Measurements from ENCODE around the gene RNF186.

DNA sequence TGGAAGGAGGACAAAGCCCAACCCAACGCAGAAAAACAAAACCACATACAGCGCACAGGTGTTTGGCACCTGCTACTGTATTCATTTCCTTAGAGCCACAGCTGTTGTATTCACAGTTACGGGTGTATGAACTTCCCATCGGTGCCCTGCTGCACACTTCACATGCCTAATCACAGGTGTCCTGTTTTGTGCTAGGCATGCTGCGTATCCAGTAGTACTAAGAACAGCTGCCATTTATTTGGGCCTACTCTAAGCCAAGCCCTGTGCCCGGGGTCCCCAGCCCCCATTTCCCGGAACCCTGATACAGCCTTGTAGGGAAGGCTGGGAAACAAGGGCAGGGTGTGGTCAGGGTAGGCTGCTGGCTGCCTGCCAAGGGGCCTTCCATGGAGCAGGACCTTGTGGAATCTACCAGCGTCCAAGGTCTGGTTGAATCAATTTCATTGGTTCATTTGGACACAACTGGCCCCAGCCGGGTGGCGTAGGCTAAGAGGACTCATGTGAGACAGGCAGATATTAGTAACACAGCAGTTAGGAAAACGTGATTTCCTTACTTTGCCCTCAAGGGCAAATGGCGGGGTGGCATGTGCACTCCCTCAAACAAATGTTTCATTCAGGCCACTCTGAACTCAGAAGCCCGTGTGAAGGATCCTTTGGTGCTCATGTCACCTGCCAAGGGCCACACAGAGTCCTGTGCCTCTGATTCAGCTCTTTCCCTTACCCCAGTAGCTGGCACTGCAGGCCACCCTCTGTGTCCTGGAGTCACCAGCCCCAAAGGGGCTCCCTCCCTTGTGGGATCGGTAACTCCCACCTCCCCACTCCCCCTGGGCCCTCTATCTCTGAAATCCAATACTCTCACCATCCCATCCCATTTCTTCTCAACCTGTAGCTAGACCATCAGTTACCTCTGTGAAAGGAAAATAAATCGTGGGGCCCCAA, 986 bp upstream of the RNF186 start:
- TF ChIP-seq POLR2A (IDR thresholded peaks at IDR 0.05) = no peak
- TF ChIP-seq, protein P1, sequence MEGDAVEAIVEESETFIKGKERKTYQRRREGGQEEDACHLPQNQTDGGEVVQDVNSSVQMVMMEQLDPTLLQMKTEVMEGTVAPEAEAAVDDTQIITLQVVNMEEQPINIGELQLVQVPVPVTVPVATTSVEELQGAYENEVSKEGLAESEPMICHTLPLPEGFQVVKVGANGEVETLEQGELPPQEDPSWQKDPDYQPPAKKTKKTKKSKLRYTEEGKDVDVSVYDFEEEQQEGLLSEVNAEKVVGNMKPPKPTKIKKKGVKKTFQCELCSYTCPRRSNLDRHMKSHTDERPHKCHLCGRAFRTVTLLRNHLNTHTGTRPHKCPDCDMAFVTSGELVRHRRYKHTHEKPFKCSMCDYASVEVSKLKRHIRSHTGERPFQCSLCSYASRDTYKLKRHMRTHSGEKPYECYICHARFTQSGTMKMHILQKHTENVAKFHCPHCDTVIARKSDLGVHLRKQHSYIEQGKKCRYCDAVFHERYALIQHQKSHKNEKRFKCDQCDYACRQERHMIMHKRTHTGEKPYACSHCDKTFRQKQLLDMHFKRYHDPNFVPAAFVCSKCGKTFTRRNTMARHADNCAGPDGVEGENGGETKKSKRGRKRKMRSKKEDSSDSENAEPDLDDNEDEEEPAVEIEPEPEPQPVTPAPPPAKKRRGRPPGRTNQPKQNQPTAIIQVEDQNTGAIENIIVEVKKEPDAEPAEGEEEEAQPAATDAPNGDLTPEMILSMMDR (IDR thresholded peaks at IDR 0.05 in 8 of 11, conservative IDR thresholded peaks at IDR 0.05 in 3 of 11) = no peak
- TF ChIP-seq POLR2AphosphoS5 (IDR thresholded peaks at IDR 0.05) = peak; percentile 52 to 75 (median 66)

Measured in spleen (tissue), 7 donors.